AG04450 (cell line): ENCODE data around the gene TEK. TPM values are rescaled to one million over a fixed set of nuclear protein-coding genes. Genes with fewer than 3 reads are reported as not detected.
A peak's percentile ranks its signal among the peaks of the same experiment; 100 is the strongest.

ENCODE experiments used
- CTCF ChIA-PET: fragments of 300-600, 350-600 bp; formaldehyde crosslinking; extraction: SDS; loops from one replicate; lab custom pipeline; 2022; ENCODE audit warnings: antibody characterized with exemption, inconsistent platforms; lab: Charles Lee
- POLR2A ChIA-PET: fragments of 350-600 bp; formaldehyde crosslinking; extraction: SDS; loops from one replicate; lab custom pipeline; 2021; ENCODE audit warnings: antibody characterized with exemption, inconsistent platforms; lab: Yijun Ruan, JAX
- DNase-seq: peaks from one replicate; pipeline ENCODE4 v3.0.0-alpha.2; 2011; ENCODE audit warnings: low read depth, low spot score
- H3K27ac ChIP-seq: one replicate; pipeline ENCODE4 v1.5.1; 2012; ENCODE audit warnings: low read depth, low read length, control low read depth
- H3K27me3 ChIP-seq: one replicate; pipeline ENCODE4 v1.6.0; 2012; ENCODE audit warnings: low read length; ENCODE audit not compliant: control insufficient read depth, insufficient read depth
- H3K4me3 ChIP-seq: 2 replicates; pipeline ENCODE4 v1.5.1; 2011; ENCODE audit warnings: mild to moderate bottlenecking, low read depth, low read length, control low read depth
- H3K9me3 ChIP-seq: 2 replicates; pipeline ENCODE4 v1.5.1; 2012; ENCODE audit warnings: low read length; ENCODE audit not compliant: control insufficient read depth, insufficient read depth
- CTCF ChIP-seq: IDR thresholded peaks from 2 replicates; pipeline ENCODE4 v1.5.1; 2011; ENCODE audit warnings: low read depth, low read length, control low read depth, inconsistent platforms
- polyA plus RNA-seq: library from polyadenylated mRNA; depleted of rRNA; stranded (reverse); fragments of >200 nt; gene quantifications from 2 replicates; pipeline ENCODE4 v1.2.3, GENCODE V29; 2011

Gene TEK
- polyA plus RNA-seq, 1 experiment, result 35.2 TPM

- Histone ChIP-seq H3K27me3 (no peaks in the 10 kb centered on the region), H3K9me3 (no peaks in the 10 kb centered on the region), H3K4me3 (no peak overlapping the region), H3K27ac (peak overlapping the region; percentile 71)
- no peak for TF ChIP-seq CTCF
- ChIA-PET CTCF (no interaction called here), POLR2A (no interaction called here)
- DNase-seq, result no peak
Observed at GRCh38 chr9:27195191-27195590, 86.2 kb downstream of the TEK start.

- no peak overlapping the region for H3K27ac ChIP-seq
- TF ChIP-seq CTCF, result no peak
- DNase-seq, result no peak
- ChIA-PET POLR2A (no interaction called here), CTCF (interaction anchor here (0.6 kb wide), 1 partner anchor 1501 kb away, joined by 3 read pairs; no protein-coding TSS in a partner anchor)
- no peaks in the 10 kb centered on the region for H3K27me3 ChIP-seq
- H3K4me3 ChIP-seq, result no peak overlapping the region
- no peaks in the 10 kb centered on the region for H3K9me3 ChIP-seq
Observed at GRCh38 chr9:27196383-27196782, 87.4 kb downstream of the TEK start.

GRCh38 chr9:27198190-27198589, 89.2 kb downstream of the TEK start:
- H3K27me3 ChIP-seq, result no peaks in the 10 kb centered on the region
- CTCF ChIA-PET, result no interaction called here
- DNase-seq, result peak; percentile 15

GRCh38 chr9:27202056-27202455, 93.0 kb downstream of the TEK start:
- DNase-seq, result no peak
- Histone ChIP-seq H3K27me3 (no peaks in the 10 kb centered on the region), H3K9me3 (no peaks in the 10 kb centered on the region), H3K4me3 (no peak overlapping the region), H3K27ac (no peak overlapping the region)
- no peak for TF ChIP-seq CTCF
- POLR2A ChIA-PET, result no interaction called here
- CTCF ChIA-PET, result no interaction called here

More at GRCh38 chr9:27198190-27198589, 89.2 kb downstream of the TEK start:
- TF ChIP-seq CTCF, result peak; percentile 17; the same call in 1 of the 2 replicates
- POLR2A ChIA-PET, result no interaction called here
- no peak overlapping the region for H3K27ac ChIP-seq
- H3K9me3 ChIP-seq, result no peaks in the 10 kb centered on the region
- H3K4me3 ChIP-seq, result no peak overlapping the region

- Histone ChIP-seq H3K9me3 (no peaks in the 10 kb centered on the region), H3K27ac (no peak overlapping the region), H3K4me3 (no peak overlapping the region), H3K27me3 (no peaks in the 10 kb centered on the region)
- CTCF ChIA-PET, result interaction anchor here (1.1 to 1.8 kb wide), 2 partner anchors 11 to 73 kb away, joined by 3 to 7 read pairs; no protein-coding TSS in a partner anchor
- POLR2A ChIA-PET, result no interaction called here
- DNase-seq, result no peak
- TF ChIP-seq CTCF, result no peak
Observed at GRCh38 chr9:27203783-27204182, 94.8 kb downstream of the TEK start.
